GM19099 (cell line): ENCODE results near the gene NDUFS3.

Experiments used
- POLR2A ChIP-seq: IDR thresholded peaks from 3 replicates; pipeline ENCODE4 v1.6.1; 2011; ENCODE audit warnings: low read depth; ENCODE audit not compliant: insufficient read length; ENCODE audit errors: extremely low read depth

NDUFS3 gene

GRCh38 chr11:47578524-47579494 is at the start of gene NDUFS3, which contains the start of gene KBTBD4:
Gene NDUFS3, plus strand, starts transcription at chr11:47579074. Its CDS starts 18 bp downstream, at chr11:47579092.
Gene KBTBD4, minus strand, starts transcription at chr11:47578970. Its CDS starts 19 bp downstream, at chr11:47578951.
- TF ChIP-seq POLR2A: peak; percentile 94

GRCh38 chr11:47529951-47530350 is 48.9 kb upstream of the NDUFS3 start:
- no peak for TF ChIP-seq POLR2A

GRCh38 chr11:47531666-47532065 is 47.2 kb upstream of the NDUFS3 start:
- no peak for TF ChIP-seq POLR2A

GRCh38 chr11:47532597-47533213 is 46.2 kb upstream of the NDUFS3 start:
- no peak for TF ChIP-seq POLR2A

- TF ChIP-seq POLR2A: no peak
Measured at GRCh38 chr11:47533690-47534151, 45.2 kb upstream of the NDUFS3 start.

- TF ChIP-seq POLR2A: no peak
Measured at GRCh38 chr11:47534704-47535251, 44.1 kb upstream of the NDUFS3 start.

- TF ChIP-seq POLR2A: no peak
Measured at GRCh38 chr11:47536915-47537314, 42.0 kb upstream of the NDUFS3 start.

GRCh38 chr11:47538741-47539565 is 39.9 kb upstream of the NDUFS3 start:
- no peak for TF ChIP-seq POLR2A

- no peak for TF ChIP-seq POLR2A
Measured at GRCh38 chr11:47539681-47540039, 39.2 kb upstream of the NDUFS3 start.

- TF ChIP-seq POLR2A: no peak
Measured at GRCh38 chr11:47541070-47541469, 37.8 kb upstream of the NDUFS3 start.

- TF ChIP-seq POLR2A: no peak
Measured at GRCh38 chr11:47545298-47545697, 33.6 kb upstream of the NDUFS3 start.

GRCh38 chr11:47550288-47551047 is 28.4 kb upstream of the NDUFS3 start:
- no peak for TF ChIP-seq POLR2A

- TF ChIP-seq POLR2A: no peak
Measured at GRCh38 chr11:47551086-47551485, 27.8 kb upstream of the NDUFS3 start.

GRCh38 chr11:47552056-47552565 is 26.8 kb upstream of the NDUFS3 start:
- no peak for TF ChIP-seq POLR2A
